SK-N-SH (cell line): Measurements from ENCODE around the gene CTCFL. TPM values are rescaled to one million over a fixed set of nuclear protein-coding genes. Genes with fewer than 3 reads are reported as not detected.

Source experiments
- CTCF ChIA-PET: fragments of 300-600, 350-600 bp; formaldehyde crosslinking; extraction: SDS; loops from one replicate; lab custom pipeline; 2021; lab: Yijun Ruan, JAX
- POLR2A ChIA-PET: fragments of 350-600 bp; sonication (Branson Sonifier 250); formaldehyde crosslinking; extraction: SDS; loops from one replicate; lab custom pipeline; 2020; ENCODE audit warnings: antibody characterized with exemption, inconsistent platforms; lab: Yijun Ruan, JAX
- DNase-seq: peaks from one replicate; pipeline ENCODE4 v3.0.0; 2012
- H2AFZ ChIP-seq: fragments of 200-600 bp; sonication (generic); 2 replicates; pipeline ENCODE4 v1.8.1; 2016; ENCODE audit warnings: antibody characterized with exemption, mild to moderate bottlenecking, low read depth
- H3F3A ChIP-seq: fragments of 200-600 bp; sonication (generic); replicated peaks from 2 replicates; pipeline ENCODE3; 2016; ENCODE audit warnings: antibody characterized with exemption, mild to moderate bottlenecking; ENCODE audit not compliant: insufficient read depth
- H3K27ac ChIP-seq, 2 experiments: fragments of 200-500 bp in 1 of 2; fragments of 200-600 bp in 1 of 2; sonication (Bioruptor generic) in 1 of 2; sonication (generic), shearing (Covaris generic) in 1 of 2; 2 replicates each; pipeline versions ENCODE4 v1.5.1 to v1.6.1; 2014 to 2016; ENCODE audit warnings: low read depth in 2 of 2, inconsistent platforms in 1 of 2, low read length in 1 of 2, mild to moderate bottlenecking in 1 of 2, mixed read lengths in 1 of 2
- H3K27me3 ChIP-seq: fragments of 200-600 bp; sonication (generic), shearing (Covaris generic); 2 replicates; pipeline ENCODE4 v1.6.1; 2016; ENCODE audit warnings: mixed run types; ENCODE audit not compliant: insufficient read depth
- H3K36me3 ChIP-seq, 2 experiments: fragments of 200-500 bp in 1 of 2; fragments of 200-600 bp in 1 of 2; sonication (Bioruptor generic) in 1 of 2; sonication (generic) in 1 of 2; replicated peaks in 1 of 2; 2 replicates each; pipeline versions ENCODE3 to v1.5.1; 2014 to 2016; ENCODE audit warnings: low read length in 1 of 2, mild to moderate bottlenecking in 1 of 2; ENCODE audit not compliant: insufficient read depth in 2 of 2, control insufficient read depth in 1 of 2
- H3K4me1 ChIP-seq, 2 experiments: fragments of 200-500 bp in 1 of 2; fragments of 200-600 bp in 1 of 2; sonication (Bioruptor generic) in 1 of 2; sonication (generic), shearing (Covaris generic) in 1 of 2; 2 replicates each; pipeline versions ENCODE4 v1.5.1 to v1.6.1; 2014 to 2016; ENCODE audit warnings: low read depth in 1 of 2, low read length in 1 of 2, mixed run types in 1 of 2; ENCODE audit not compliant: insufficient read depth in 2 of 2, control insufficient read depth in 1 of 2
- H3K4me2 ChIP-seq: fragments of 200-600 bp; sonication (generic), shearing (Covaris generic); 2 replicates; pipeline ENCODE4 v1.6.1; 2017; ENCODE audit warnings: mixed run types
- H3K4me3 ChIP-seq, 2 experiments: fragments of 200-500 bp in 1 of 2; fragments of 200-600 bp in 1 of 2; sonication (Bioruptor generic) in 1 of 2; sonication (generic), shearing (Covaris generic) in 1 of 2; 2 replicates each; pipeline versions ENCODE4 v1.5.1 to v1.8.1; 2014 to 2016; ENCODE audit warnings: low read depth in 2 of 2, inconsistent platforms in 1 of 2, low read length in 1 of 2, mild to moderate bottlenecking in 1 of 2, mixed read lengths in 1 of 2, moderate library complexity in 1 of 2
- H3K79me2 ChIP-seq: fragments of 200-600 bp; sonication (generic); 2 replicates; pipeline ENCODE4 v1.8.1; 2017; ENCODE audit warnings: mild to moderate bottlenecking; ENCODE audit not compliant: insufficient read depth
- H3K9ac ChIP-seq: fragments of 200-600 bp; sonication (generic); 2 replicates; pipeline ENCODE4 v1.6.1; 2017; ENCODE audit warnings: mixed run types
- H3K9me2 ChIP-seq: fragments of 200-600 bp; sonication (generic); 2 replicates; pipeline ENCODE4 v1.6.1; 2017; ENCODE audit warnings: mixed run types
- H3K9me3 ChIP-seq: fragments of 200-600 bp; sonication (generic); 2 replicates; pipeline ENCODE4 v1.6.1; 2017; ENCODE audit warnings: mixed run types, mild to moderate bottlenecking, moderate library complexity
- H4K20me1 ChIP-seq: fragments of 200-600 bp; sonication (generic); 2 replicates; pipeline ENCODE4 v1.6.1; 2017; ENCODE audit warnings: mild to moderate bottlenecking, mixed run types; ENCODE audit not compliant: insufficient read depth
- CHD2 ChIP-seq: fragments of 150-350 bp; IDR thresholded peaks from 2 replicates; pipeline ENCODE4 v1.6.1; 2018; ENCODE audit warnings: low read length; ENCODE audit not compliant: partially characterized antibody
- IRF3 ChIP-seq: fragments of 150-350 bp; IDR thresholded peaks from 2 replicates; pipeline ENCODE4 v1.6.1; 2016; ENCODE audit warnings: mild to moderate bottlenecking, low read depth, low read length
- JUND ChIP-seq: IDR thresholded peaks from 2 replicates; pipeline ENCODE4 v1.4.0; 2012
- MAX ChIP-seq: IDR thresholded peaks from 2 replicates; pipeline ENCODE4 v1.4.0; 2012; ENCODE audit warnings: low read depth
- MEF2A ChIP-seq: IDR thresholded peaks from 2 replicates; pipeline ENCODE4 v1.4.0; 2012; ENCODE audit warnings: low read depth, borderline replicate concordance
- MXI1 ChIP-seq: IDR thresholded peaks from 2 replicates; pipeline ENCODE4 v1.6.1; 2012; ENCODE audit warnings: mild to moderate bottlenecking, low read depth, low read length, improper control_type of control experiment
- NRF1 ChIP-seq: IDR thresholded peaks from 2 replicates; pipeline ENCODE4 v1.6.1; 2012; ENCODE audit warnings: low read depth, mild to moderate bottlenecking, low read length
- RAD21 ChIP-seq: IDR thresholded peaks from 2 replicates; pipeline ENCODE4 v1.6.1; 2012; ENCODE audit warnings: mild to moderate bottlenecking, low read length
- RFX5 ChIP-seq: IDR thresholded peaks from 2 replicates; pipeline ENCODE4 v1.6.1; 2012; ENCODE audit warnings: mild to moderate bottlenecking, improper control_type of control experiment, low read length
- RXRA ChIP-seq: IDR thresholded peaks from 2 replicates; pipeline ENCODE4 v1.4.0; 2012; ENCODE audit warnings: low read depth, mild to moderate bottlenecking, borderline replicate concordance
- SIN3A ChIP-seq: IDR thresholded peaks from 2 replicates; pipeline ENCODE4 v1.6.1; 2012; ENCODE audit warnings: low read depth, mild to moderate bottlenecking, low read length, moderate library complexity, borderline replicate concordance
- TCF12 ChIP-seq: IDR thresholded peaks from 2 replicates; pipeline ENCODE4 v1.4.0; 2012
- USF1 ChIP-seq: IDR thresholded peaks from 2 replicates; pipeline ENCODE4 v1.4.0; 2012; ENCODE audit warnings: low read depth, borderline replicate concordance
- ZBTB33 ChIP-seq: IDR thresholded peaks from 2 replicates; pipeline ENCODE4 v1.4.0; 2012; ENCODE audit warnings: low read depth, borderline replicate concordance
- WGBS: methylation state at CpG from one replicate; pipeline ENCODE4 v1.1.6; 2017; ENCODE audit warnings: low lambda C conversion rate; 5-methylcytosine and 5-hydroxymethylcytosine counted together
- polyA plus RNA-seq, 3 experiments: library from polyadenylated mRNA; depleted of rRNA; stranded (reverse); fragments of >200 nt; gene quantifications; 2 replicates each; pipeline ENCODE4 v1.2.3, GENCODE V29; 2012

CTCFL gene
- polyA plus RNA-seq, 1 of the 3 experiments (the other 2 are of a cell fraction): not detected

GRCh38 chr20:57562541-57563465, 37.9 kb upstream of the CTCFL start:
- H2AFZ ChIP-seq: no peak overlapping the region
- DNase-seq: no peak
- peaks cover 43% of the 10 kb centered on the region for H3K27me3 ChIP-seq
- no peaks in the 10 kb centered on the region for H3K79me2 ChIP-seq
- H3K27ac ChIP-seq: no peak overlapping the region
- 65% methylated on average over 33 of the region's 35 CpGs for WGBS
- POLR2A ChIA-PET: no interaction called here
- H3K9me3 ChIP-seq: no peaks in the 10 kb centered on the region
- no peak overlapping the region for H3K4me2 ChIP-seq
- H3K4me3 ChIP-seq: no peak overlapping the region
- H3F3A ChIP-seq: no peaks in the 10 kb centered on the region
- CTCF ChIA-PET: no interaction called here
- H3K9ac ChIP-seq: no peak overlapping the region
- no peaks in the 10 kb centered on the region for H3K36me3 ChIP-seq
- no peaks in the 10 kb centered on the region for H4K20me1 ChIP-seq
- no peaks in the 10 kb centered on the region for H3K9me2 ChIP-seq
- TF ChIP-seq MXI1 (no peak), CHD2 (no peak), NRF1 (no peak), SIN3A (no peak), TCF12 (no peak), RXRA (no peak), MEF2A (no peak), JUND (no peak), ZBTB33 (no peak)
- no peaks in the 10 kb centered on the region for H3K4me1 ChIP-seq

GRCh38 chr20:57561356-57562279, 36.7 kb upstream of the CTCFL start:
- H3K9me3 ChIP-seq: no peaks in the 10 kb centered on the region
- TF ChIP-seq MAX (no peak), RFX5 (no peak), RAD21 (no peak), SIN3A (no peak), USF1 (no peak), IRF3 (no peak)
- WGBS: 44% methylated on average over 15 of the region's 24 CpGs
- H4K20me1 ChIP-seq: no peaks in the 10 kb centered on the region
- no peaks in the 10 kb centered on the region for H3K9me2 ChIP-seq
- POLR2A ChIA-PET: no interaction called here
- no peak overlapping the region for H2AFZ ChIP-seq
- no peak overlapping the region for H3K27ac ChIP-seq
- H3K9ac ChIP-seq: no peak overlapping the region
- CTCF ChIA-PET: interaction anchor here (0.9 kb wide), 1 partner anchor 49 kb away, joined by 4 read pairs; no protein-coding TSS in a partner anchor
- H3F3A ChIP-seq: no peaks in the 10 kb centered on the region
- no peaks in the 10 kb centered on the region for H3K4me1 ChIP-seq
- H3K79me2 ChIP-seq: no peaks in the 10 kb centered on the region
- H3K4me2 ChIP-seq: no peak overlapping the region
- H3K36me3 ChIP-seq: no peaks in the 10 kb centered on the region
- H3K4me3 ChIP-seq: no peak overlapping the region
- DNase-seq: no peak
- peaks cover 38% of the 10 kb centered on the region for H3K27me3 ChIP-seq
